ENCODE data around the gene NSUN6.

DNA sequence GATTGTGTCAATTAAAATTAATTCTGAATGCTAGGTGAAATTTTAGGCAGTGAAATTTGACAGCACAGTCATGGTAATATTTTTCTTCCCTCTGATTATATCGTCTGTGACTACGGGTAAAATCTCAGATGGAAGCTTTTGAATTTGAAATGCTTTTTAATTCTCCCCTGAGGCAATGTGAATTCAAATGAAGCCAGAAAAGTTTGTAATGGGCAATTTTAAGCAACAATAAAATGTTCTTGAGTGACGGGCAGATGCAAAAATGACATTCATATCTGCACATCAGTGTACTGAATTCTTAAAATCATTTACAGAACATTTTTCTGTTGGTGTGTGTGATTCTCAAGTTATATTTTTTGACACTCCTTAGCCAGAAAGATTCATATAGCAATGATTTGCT lies 134.5 kb downstream of the NSUN6 start:
- TF ChIP-seq, protein P1, sequence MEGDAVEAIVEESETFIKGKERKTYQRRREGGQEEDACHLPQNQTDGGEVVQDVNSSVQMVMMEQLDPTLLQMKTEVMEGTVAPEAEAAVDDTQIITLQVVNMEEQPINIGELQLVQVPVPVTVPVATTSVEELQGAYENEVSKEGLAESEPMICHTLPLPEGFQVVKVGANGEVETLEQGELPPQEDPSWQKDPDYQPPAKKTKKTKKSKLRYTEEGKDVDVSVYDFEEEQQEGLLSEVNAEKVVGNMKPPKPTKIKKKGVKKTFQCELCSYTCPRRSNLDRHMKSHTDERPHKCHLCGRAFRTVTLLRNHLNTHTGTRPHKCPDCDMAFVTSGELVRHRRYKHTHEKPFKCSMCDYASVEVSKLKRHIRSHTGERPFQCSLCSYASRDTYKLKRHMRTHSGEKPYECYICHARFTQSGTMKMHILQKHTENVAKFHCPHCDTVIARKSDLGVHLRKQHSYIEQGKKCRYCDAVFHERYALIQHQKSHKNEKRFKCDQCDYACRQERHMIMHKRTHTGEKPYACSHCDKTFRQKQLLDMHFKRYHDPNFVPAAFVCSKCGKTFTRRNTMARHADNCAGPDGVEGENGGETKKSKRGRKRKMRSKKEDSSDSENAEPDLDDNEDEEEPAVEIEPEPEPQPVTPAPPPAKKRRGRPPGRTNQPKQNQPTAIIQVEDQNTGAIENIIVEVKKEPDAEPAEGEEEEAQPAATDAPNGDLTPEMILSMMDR (IDR thresholded peaks at IDR 0.05 in 2 of 3, conservative IDR thresholded peaks at IDR 0.05 in 1 of 3; ENCODE audit: control insufficient read depth in 2 of 3, extremely low read depth in 1 of 3, insufficient read depth in 1 of 3, low read depth in 3 of 3, low read length in 3 of 3), result no peak
- TF ChIP-seq EZH2 (IDR thresholded peaks at IDR 0.05; ENCODE audit: borderline replicate concordance, control insufficient read depth, low read depth, low read length) (no peak), MEF2A (IDR thresholded peaks at IDR 0.05; ENCODE audit: insufficient read depth, low read depth, low read length) (no peak), FOXM1 (IDR thresholded peaks at IDR 0.05; ENCODE audit: low read depth, low read length) (no peak), YY1 (IDR thresholded peaks at IDR 0.05; ENCODE audit: low read depth, low read length) (no peak)
- TF ChIP-seq, protein P2, sequence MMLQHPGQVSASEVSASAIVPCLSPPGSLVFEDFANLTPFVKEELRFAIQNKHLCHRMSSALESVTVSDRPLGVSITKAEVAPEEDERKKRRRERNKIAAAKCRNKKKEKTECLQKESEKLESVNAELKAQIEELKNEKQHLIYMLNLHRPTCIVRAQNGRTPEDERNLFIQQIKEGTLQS (IDR thresholded peaks at IDR 0.05; ENCODE audit: borderline replicate concordance, extremely low read depth, low read depth, low read length), result no peak
- TF ChIP-seq, protein P3, sequence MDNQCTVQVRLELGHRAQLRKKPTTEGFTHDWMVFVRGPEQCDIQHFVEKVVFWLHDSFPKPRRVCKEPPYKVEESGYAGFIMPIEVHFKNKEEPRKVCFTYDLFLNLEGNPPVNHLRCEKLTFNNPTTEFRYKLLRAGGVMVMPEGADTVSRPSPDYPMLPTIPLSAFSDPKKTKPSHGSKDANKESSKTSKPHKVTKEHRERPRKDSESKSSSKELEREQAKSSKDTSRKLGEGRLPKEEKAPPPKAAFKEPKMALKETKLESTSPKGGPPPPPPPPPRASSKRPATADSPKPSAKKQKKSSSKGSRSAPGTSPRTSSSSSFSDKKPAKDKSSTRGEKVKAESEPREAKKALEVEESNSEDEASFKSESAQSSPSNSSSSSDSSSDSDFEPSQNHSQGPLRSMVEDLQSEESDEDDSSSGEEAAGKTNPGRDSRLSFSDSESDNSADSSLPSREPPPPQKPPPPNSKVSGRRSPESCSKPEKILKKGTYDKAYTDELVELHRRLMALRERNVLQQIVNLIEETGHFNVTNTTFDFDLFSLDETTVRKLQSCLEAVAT (IDR thresholded peaks at IDR 0.05), result no peak
- TF ChIP-seq, protein P4, sequence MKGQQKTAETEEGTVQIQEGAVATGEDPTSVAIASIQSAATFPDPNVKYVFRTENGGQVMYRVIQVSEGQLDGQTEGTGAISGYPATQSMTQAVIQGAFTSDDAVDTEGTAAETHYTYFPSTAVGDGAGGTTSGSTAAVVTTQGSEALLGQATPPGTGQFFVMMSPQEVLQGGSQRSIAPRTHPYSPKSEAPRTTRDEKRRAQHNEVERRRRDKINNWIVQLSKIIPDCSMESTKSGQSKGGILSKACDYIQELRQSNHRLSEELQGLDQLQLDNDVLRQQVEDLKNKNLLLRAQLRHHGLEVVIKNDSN (IDR thresholded peaks at IDR 0.05; ENCODE audit: borderline replicate concordance, extremely low read length, insufficient read depth, low read depth, low read length), result no peak
- TF ChIP-seq, protein P5, sequence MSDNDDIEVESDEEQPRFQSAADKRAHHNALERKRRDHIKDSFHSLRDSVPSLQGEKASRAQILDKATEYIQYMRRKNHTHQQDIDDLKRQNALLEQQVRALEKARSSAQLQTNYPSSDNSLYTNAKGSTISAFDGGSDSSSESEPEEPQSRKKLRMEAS (IDR thresholded peaks at IDR 0.05; ENCODE audit: low read depth, low read length), result no peak

Data from GM12878 (cell line).